ENCODE results near the gene ADTRP. TPM values are rescaled to one million over a fixed set of nuclear protein-coding genes. Genes with fewer than 3 reads are reported as not detected.

ADTRP gene
- total and polyA plus RNA-seq, 2 of the 13 experiments (the other 11 are each of a cell fraction or from before 2014, with no cell fraction given): not detected

DNA sequence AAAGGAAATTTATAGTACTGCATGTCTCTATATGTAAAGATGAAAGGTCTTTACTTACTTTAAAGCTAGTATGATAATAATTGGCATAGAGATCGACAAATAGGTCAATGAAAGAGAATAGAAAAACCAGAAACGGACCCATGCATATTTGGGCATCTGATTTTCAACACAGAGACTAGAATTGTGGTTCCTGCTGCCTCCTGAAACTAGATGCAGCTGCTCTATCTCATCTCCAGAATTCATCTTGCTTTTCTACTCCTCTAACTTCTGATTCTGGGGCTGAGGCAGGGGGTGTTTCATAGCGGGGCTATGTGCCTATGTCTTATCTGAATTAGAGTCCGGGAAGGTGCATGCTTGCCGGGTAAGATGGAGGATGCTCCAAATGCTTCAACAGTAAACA, 105.9 kb downstream of the ADTRP start (continued):
- no peak for TF ChIP-seq IKZF4 (CRISPR knock-in tag; IDR thresholded peaks at IDR 0.05; ENCODE audit: borderline replicate concordance, low read depth, not compliant biosample characterization)
- no peak for TF ChIP-seq ZNF496 (CRISPR knock-in tag; IDR thresholded peaks at IDR 0.05; ENCODE audit: insufficient replicate concordance)
- TF ChIP-seq ZNF605 (CRISPR knock-in tag; IDR thresholded peaks at IDR 0.05): no peak

DNA sequence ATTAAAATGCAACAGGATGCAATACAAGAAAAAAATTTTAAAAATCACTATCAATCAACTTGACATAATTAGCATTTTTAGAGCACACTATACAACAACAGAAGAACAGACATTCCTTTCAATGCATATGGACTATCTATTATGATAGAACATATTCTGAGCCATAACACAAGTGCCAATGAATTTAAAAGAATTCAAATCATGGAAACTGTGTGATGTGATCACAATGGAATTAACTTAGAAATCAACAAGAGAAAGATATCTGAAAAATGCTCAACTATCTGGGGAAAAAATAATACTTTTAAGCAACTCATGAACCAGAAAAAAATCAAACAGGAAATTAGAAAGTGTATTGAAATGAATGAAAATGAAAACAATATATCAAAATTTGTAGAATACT, 106.3 kb downstream of the ADTRP start:
- H4K20me1 ChIP-seq (ENCODE audit: insufficient read depth, low read length): no peaks in the 10 kb centered on the region
- in situ Hi-C loops (cut with HindIII; ENCODE audit: extremely low pct_ligation_motif_present, low pct_unique_long_range_greater_than_20kb): loop anchor here (25.0 kb wide), 1 partner anchor 940 kb away; no protein-coding TSS in a partner anchor
- no peak overlapping the region for H3K4me2 ChIP-seq (ENCODE audit: low read depth, low read length)
- TF ChIP-seq ZNF234 (CRISPR knock-in tag; conservative IDR thresholded peaks at IDR 0.05): no peak
- no peak overlapping the region for H3K4me3 ChIP-seq (replicated peaks in 1 of 3; ENCODE audit: insufficient read depth in 1 of 3, low read depth in 2 of 3, low read length in 3 of 3)
- ChIA-PET CTCF (ENCODE audit: low intra/inter-chr PET ratio, low total read pairs) (no interaction called here), POLR2A (no interaction called here)
- no peaks in the 10 kb centered on the region for H3K27me3 ChIP-seq (ENCODE audit: control insufficient read depth in 1 of 2, insufficient read depth in 2 of 2, low read length in 2 of 2)
- DNase-seq (ENCODE audit: low spot score) (no peak), ATAC-seq (no peak), FAIRE-seq (no peak)
- H3K79me2 ChIP-seq (ENCODE audit: insufficient read depth, low read length): no peaks in the 10 kb centered on the region
- intact Hi-C loops (cut with micrococcal nuclease; ENCODE audit: unreplicated experiment): no loop called here
- H3K27ac ChIP-seq (ENCODE audit: extremely low read length, insufficient read depth, low read length): no peak overlapping the region
- 0 out of 2 replicates have a peak, but pooled peaks cover 4% of the 10 kb centered on the region for H3K9me3 ChIP-seq (ENCODE audit: low read length)
- H3K36me3 ChIP-seq (replicated peaks in 1 of 2; ENCODE audit: control insufficient read depth in 1 of 2, insufficient read depth in 2 of 2, low read length in 2 of 2): no peaks in the 10 kb centered on the region
- BruUV-seq (replicated peaks): no TSS peak
- H3K9ac ChIP-seq (ENCODE audit: insufficient read depth, low read depth, low read length): no peak overlapping the region
- 0 out of 2 replicates have a peak, but pooled peaks cover 7% of the 10 kb centered on the region for H3K4me1 ChIP-seq (ENCODE audit: insufficient read depth, low read length)
- no peak overlapping the region for H2AFZ ChIP-seq (ENCODE audit: low read length)

DNA sequence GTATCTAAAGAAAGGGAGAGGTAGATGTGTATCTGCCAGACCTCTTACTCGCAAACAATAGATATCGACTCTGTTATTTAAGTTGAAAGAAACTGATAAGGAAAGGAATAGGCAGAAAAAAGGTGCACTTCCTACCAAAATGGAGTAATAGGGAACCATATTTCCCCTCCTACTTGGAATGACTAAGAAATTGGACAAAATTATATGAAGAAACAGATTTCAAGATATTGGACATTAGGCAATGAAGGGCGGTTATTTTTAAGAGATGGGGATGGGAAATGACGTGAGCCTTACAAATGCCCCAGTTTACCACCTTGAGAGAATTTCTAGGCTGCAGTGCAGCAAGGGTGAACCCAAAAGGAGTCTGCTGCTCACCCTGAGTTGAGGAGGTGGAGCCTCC, 108.9 kb downstream of the ADTRP start:
- CTCF ChIA-PET (ENCODE audit: low intra/inter-chr PET ratio, low total read pairs): no interaction called here
- FAIRE-seq (no peak), DNase-seq (ENCODE audit: low spot score) (no peak), ATAC-seq (no peak)
- H3K4me3 ChIP-seq (replicated peaks in 1 of 3; ENCODE audit: insufficient read depth in 1 of 3, low read depth in 2 of 3, low read length in 3 of 3): no peak overlapping the region
- intact Hi-C loops (cut with micrococcal nuclease; ENCODE audit: unreplicated experiment) (no loop called here), in situ Hi-C loops (cut with HindIII; ENCODE audit: extremely low pct_ligation_motif_present, low pct_unique_long_range_greater_than_20kb) (loop anchor here (25.0 kb wide), 1 partner anchor 943 kb away; no protein-coding TSS in a partner anchor)
- H3K9ac ChIP-seq (ENCODE audit: insufficient read depth, low read depth, low read length): no peak overlapping the region
- H3K27me3 ChIP-seq (ENCODE audit: control insufficient read depth in 1 of 2, insufficient read depth in 2 of 2, low read length in 2 of 2): no peaks in the 10 kb centered on the region
- 74% methylated on average over 4 of the region's 4 CpGs for WGBS (ENCODE audit: low lambda C conversion rate)
- no peak overlapping the region for H3K4me2 ChIP-seq (ENCODE audit: low read depth, low read length)
- H3K9me3 ChIP-seq (ENCODE audit: low read length): 0 out of 2 replicates have a peak, but pooled peaks cover 4% of the 10 kb centered on the region
- no peaks in the 10 kb centered on the region for H3K79me2 ChIP-seq (ENCODE audit: insufficient read depth, low read length)
- H3K27ac ChIP-seq (ENCODE audit: extremely low read length, insufficient read depth, low read length): no peak overlapping the region
- BruUV-seq (replicated peaks): no TSS peak
- 0 out of 2 replicates have a peak, but pooled peaks cover 7% of the 10 kb centered on the region for H3K4me1 ChIP-seq (ENCODE audit: insufficient read depth, low read length)
- no peaks in the 10 kb centered on the region for H4K20me1 ChIP-seq (ENCODE audit: insufficient read depth, low read length)
- no peaks in the 10 kb centered on the region for H3K36me3 ChIP-seq (replicated peaks in 1 of 2; ENCODE audit: control insufficient read depth in 1 of 2, insufficient read depth in 2 of 2, low read length in 2 of 2)
- POLR2A ChIA-PET: no interaction called here
- H2AFZ ChIP-seq (ENCODE audit: low read length): no peak overlapping the region
- TF ChIP-seq ZNF264 (CRISPR knock-in tag; IDR thresholded peaks at IDR 0.05) (no peak), ZNF142 (CRISPR knock-in tag; IDR thresholded peaks at IDR 0.05) (no peak), POLR2A (IDR thresholded peaks at IDR 0.05; ENCODE audit: insufficient read depth in 1 of 2, low read depth in 2 of 2, low read length in 2 of 2) (no peak), ZSCAN22 (CRISPR knock-in tag; IDR thresholded peaks at IDR 0.05) (no peak), TRIM24 (CRISPR knock-in tag; IDR thresholded peaks at IDR 0.05) (no peak), ZNF782 (CRISPR knock-in tag; IDR thresholded peaks at IDR 0.05; ENCODE audit: borderline replicate concordance) (no peak), BRD4 (CRISPR knock-in tag; IDR thresholded peaks at IDR 0.05) (no peak)

All from HepG2 (cell line).